NT2/D1 (cell line): ENCODE data around the gene TMEM175.

Experiments used
- DNase-seq: peaks from one replicate; pipeline ENCODE4 v3.0.0-alpha.2; 2011; ENCODE audit warnings: low read depth, low spot score
- H3K27me3 ChIP-seq: 2 replicates; pipeline ENCODE4 v1.6.0; 2011; ENCODE audit warnings: mild to moderate bottlenecking; ENCODE audit not compliant: insufficient read length, insufficient read depth
- H3K36me3 ChIP-seq: 2 replicates; pipeline ENCODE4 v1.6.1; 2011; ENCODE audit warnings: mild to moderate bottlenecking, low read length, mixed read lengths; ENCODE audit not compliant: insufficient read depth, insufficient read length
- H3K4me1 ChIP-seq: 2 replicates; pipeline ENCODE4 v1.5.1; 2011; ENCODE audit not compliant: insufficient read depth, insufficient read length
- H3K4me3 ChIP-seq: 2 replicates; pipeline ENCODE4 v1.5.1; 2011; ENCODE audit warnings: low read depth; ENCODE audit not compliant: insufficient read length
- H3K9ac ChIP-seq: 2 replicates; pipeline ENCODE4 v1.6.0; 2011; ENCODE audit warnings: low read depth; ENCODE audit not compliant: insufficient read length
- H3K9me3 ChIP-seq: 2 replicates; pipeline ENCODE4 v1.5.1; 2011; ENCODE audit warnings: mild to moderate bottlenecking, low read length; ENCODE audit not compliant: insufficient read depth
- SUZ12 ChIP-seq: IDR thresholded peaks from 2 replicates; pipeline ENCODE4 v1.6.1; 2011; ENCODE audit not compliant: insufficient read length, insufficient read depth; ENCODE audit errors: extremely low read depth
- YY1 ChIP-seq: IDR thresholded peaks from 2 replicates; pipeline ENCODE4 v1.6.1; 2011; ENCODE audit not compliant: insufficient read length, insufficient read depth
- ZNF274 ChIP-seq: IDR thresholded peaks from 2 replicates; pipeline ENCODE4 v1.6.1; 2011; ENCODE audit warnings: mild to moderate bottlenecking, low read depth, low read length

TMEM175 gene

DNA sequence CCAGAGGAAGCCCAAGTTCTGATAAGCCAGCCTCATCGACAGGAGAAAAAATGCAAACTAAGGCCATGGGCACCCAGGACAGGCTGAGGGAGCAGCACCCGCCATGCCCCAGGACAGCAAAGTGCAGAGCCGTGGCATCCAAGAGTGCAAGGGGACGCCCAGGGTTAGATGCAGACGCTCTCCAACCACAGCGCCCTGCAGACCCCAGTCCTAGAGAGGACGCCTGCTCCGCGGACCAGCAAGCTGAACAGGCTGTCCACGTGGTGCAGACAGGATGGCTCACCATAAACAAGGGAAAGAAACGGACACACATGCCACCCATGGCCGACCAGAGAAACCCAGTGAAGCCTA is 32.7 kb upstream of the TMEM175 start:
- Histone ChIP-seq H3K4me1 (peaks cover 6% of the 10 kb centered on the region), H3K4me3 (no peak overlapping the region), H3K9ac (no peak overlapping the region), H3K9me3 (no peaks in the 10 kb centered on the region), H3K36me3 (peaks cover 84% of the 10 kb centered on the region), H3K27me3 (no peaks in the 10 kb centered on the region)
- TF ChIP-seq SUZ12 (no peak), YY1 (no peak), ZNF274 (no peak)
- DNase-seq = no peak

DNA sequence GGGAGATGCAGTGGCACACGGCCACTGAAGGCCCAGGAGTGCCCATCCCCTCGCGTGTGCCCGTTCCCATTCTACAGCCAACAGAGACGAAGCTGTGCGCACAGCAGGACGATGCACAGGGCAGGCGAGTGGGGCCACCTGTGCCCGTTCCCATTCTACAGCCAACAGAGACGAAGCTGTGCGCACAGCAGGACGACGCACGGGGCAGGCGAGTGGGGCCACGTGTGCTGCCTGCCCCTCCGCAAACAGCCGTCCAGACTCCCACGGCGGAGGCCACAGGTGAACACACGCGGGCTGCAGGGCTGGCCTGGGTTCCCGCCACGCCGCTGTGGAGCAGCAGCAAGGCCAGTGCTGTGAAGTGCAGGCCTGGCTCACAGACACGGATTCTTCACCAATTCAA is 32.2 kb upstream of the TMEM175 start:
- no peak for TF ChIP-seq SUZ12
- no peak for TF ChIP-seq YY1
- no peak for TF ChIP-seq ZNF274
- H3K9me3 ChIP-seq = no peaks in the 10 kb centered on the region
- H3K4me3 ChIP-seq = no peak overlapping the region
- no peaks in the 10 kb centered on the region for H3K27me3 ChIP-seq
- DNase-seq = no peak
- peaks cover 87% of the 10 kb centered on the region for H3K36me3 ChIP-seq
- H3K9ac ChIP-seq = no peak overlapping the region
- H3K4me1 ChIP-seq = peaks cover 9% of the 10 kb centered on the region

DNA sequence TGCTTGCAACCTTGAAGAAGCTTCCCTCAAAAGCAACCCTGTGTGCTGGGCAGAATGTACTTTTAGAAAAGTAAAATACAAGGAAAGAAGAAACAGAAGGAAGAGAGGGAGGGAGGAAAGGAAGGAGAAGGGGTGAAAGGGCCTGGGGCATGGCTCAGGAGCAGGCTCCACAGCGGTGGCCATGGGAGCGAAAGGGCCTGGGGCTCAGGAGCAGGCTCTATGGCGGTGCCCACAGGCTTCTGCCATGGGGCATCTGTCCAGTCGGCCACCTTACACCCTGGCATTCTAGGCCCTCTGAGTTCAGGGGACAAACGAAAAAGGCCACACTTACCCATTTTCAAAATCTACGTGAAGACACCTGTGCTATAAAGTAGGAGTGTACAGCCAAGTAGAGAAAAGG is 31.5 kb upstream of the TMEM175 start:
- TF ChIP-seq ZNF274 = no peak
- no peak for TF ChIP-seq SUZ12
- TF ChIP-seq YY1 = no peak
- H3K9me3 ChIP-seq = peaks cover 6% of the 10 kb centered on the region; the same call in 1 of the 2 replicates
- peaks cover 87% of the 10 kb centered on the region for H3K36me3 ChIP-seq
- peaks cover 9% of the 10 kb centered on the region for H3K4me1 ChIP-seq
- DNase-seq = no peak
- no peaks in the 10 kb centered on the region for H3K27me3 ChIP-seq
- no peak overlapping the region for H3K9ac ChIP-seq
- no peak overlapping the region for H3K4me3 ChIP-seq

DNA sequence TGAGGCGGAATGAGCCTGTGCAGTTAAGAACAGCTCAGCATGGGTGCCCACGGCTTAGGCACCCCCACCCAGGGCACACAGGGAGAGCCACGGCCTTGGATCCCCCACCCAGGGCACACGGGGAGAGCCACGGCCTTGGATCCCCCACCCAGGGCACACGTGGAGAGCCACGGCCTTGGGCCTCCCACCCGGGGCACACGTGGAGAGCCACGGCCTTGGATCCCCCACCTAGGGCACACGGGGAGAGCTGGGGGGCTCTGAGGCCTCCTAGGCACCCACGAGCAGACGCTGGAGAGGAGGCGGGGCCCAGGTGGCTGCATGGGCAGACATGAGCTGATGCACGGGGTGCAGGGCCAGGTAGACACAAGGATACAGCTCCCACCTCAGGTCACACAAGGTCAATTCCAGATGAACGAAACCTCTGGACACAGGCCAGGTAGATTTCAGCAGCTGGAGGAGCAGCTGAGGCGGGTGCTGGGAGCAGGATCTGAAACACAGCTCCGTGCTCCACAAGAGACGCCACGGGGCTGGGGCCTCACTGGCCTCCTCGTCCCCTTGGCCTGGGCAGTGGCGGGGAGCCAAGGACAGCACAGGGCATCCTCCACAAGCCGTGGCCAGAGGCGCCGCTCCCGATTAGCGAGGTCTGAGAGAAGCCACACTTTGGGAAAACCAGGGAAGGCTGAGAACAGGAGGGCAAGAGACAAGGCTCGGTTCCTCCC is 30.9 kb upstream of the TMEM175 start:
- Histone ChIP-seq H3K9ac (no peak overlapping the region), H3K4me1 (peaks cover 9% of the 10 kb centered on the region), H3K27me3 (no peaks in the 10 kb centered on the region), H3K36me3 (peaks cover 86% of the 10 kb centered on the region), H3K9me3 (peaks cover 9% of the 10 kb centered on the region; the same call in 1 of the 2 replicates), H3K4me3 (no peak overlapping the region)
- no peak for DNase-seq
- TF ChIP-seq YY1 (no peak), SUZ12 (no peak), ZNF274 (no peak)

DNA sequence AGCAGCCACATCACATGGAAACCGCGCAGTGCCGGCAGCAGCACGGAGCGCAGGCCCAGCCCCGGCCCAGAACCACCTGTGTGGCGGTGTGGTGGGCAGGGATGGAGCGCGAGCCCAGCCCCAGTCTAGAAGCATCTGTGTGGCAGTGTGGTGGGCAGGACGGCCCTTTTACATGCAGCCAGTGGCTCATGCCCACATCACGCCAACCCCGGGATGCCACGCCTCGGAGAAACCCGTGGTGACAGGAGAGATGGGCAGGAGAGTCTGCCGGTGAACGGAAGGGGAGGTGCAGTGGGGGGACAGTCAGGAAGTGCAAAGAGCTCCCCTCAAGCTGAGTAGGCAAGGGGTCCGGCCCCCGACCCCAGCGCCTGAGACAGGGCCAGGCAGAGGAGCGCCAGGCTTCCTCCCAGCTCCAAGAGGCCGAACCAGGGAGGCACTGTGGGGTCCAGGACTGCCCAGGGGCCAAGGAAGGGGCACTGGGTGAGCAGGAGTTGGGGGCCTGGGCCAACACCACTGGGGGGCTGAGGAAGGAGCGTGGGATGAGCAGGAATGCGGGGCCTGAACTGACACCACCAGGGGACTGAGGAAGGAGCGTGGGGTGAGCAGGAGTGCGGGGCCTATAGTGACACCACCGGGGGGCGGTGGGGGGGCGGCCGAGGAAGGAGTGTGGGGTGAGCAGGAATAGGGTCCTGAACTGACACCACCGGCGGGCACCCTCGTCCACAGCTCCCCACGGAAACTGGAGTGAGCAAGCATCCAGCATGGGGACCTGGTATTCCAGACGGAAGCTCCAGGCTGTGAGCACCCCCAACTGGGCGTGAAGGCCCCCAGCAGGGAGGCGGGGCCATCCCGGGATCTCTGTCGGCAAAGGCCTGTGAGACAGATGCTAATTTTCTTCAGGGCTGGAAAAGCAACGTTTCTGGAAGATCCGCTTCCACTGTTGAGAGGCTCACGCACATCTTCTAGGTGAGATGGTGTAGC is 28.9 kb upstream of the TMEM175 start:
- H3K9me3 ChIP-seq = peaks cover 9% of the 10 kb centered on the region; the same call in 1 of the 2 replicates
- H3K4me3 ChIP-seq = no peak overlapping the region
- no peak for DNase-seq
- H3K9ac ChIP-seq = peak overlapping the region; percentile 45
- peaks cover 86% of the 10 kb centered on the region for H3K36me3 ChIP-seq
- no peaks in the 10 kb centered on the region for H3K27me3 ChIP-seq
- TF ChIP-seq ZNF274 (no peak), SUZ12 (no peak), YY1 (no peak)
- peaks cover 9% of the 10 kb centered on the region for H3K4me1 ChIP-seq

DNA sequence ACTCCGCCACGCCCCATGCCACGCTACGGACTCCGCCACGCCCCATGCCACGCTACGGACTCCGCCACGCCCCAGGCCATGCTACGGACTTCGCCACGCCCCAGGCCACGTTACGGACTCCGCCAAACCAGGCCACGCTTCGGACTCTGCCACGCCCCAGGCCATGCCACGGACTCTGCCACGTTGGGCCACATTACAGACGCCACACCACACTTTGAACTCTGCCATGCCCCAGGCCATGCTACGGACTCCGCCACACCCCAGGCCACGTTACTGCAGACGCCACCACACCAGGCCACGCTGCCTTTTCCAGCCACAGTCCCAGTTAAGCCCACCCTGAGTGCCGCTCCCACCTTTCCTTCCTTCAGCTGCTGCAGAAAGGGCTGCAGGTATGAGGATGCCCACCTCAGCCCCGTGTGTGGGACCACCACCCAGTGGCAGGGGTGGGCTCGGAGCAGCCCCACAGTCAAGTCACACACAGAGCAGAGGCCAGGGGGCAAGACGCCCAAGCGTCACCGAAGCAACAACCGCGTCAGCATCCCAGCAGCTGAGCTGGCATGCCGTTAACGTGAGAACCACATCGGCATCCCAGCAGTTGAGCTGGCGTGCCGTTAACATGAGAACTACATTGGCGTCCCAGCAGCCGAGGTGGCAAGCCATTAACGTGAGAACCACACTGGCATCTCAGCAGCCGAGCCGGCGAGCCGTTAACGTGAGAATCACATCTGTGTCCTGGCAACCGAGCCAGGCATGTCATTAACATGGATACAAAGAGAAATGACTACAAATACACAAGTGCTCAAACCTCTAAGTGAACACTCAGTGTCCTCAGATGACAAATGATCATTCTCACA is 26.5 kb upstream of the TMEM175 start:
- peaks cover 9% of the 10 kb centered on the region for H3K4me1 ChIP-seq
- H3K9me3 ChIP-seq = peaks cover 9% of the 10 kb centered on the region; the same call in 1 of the 2 replicates
- no peak for DNase-seq
- peaks cover 85% of the 10 kb centered on the region for H3K36me3 ChIP-seq
- TF ChIP-seq SUZ12 = no peak
- TF ChIP-seq YY1 = no peak
- TF ChIP-seq ZNF274 = no peak
- H3K9ac ChIP-seq = no peak overlapping the region
- H3K4me3 ChIP-seq = no peak overlapping the region
- no peaks in the 10 kb centered on the region for H3K27me3 ChIP-seq
